Right lobe of liver (tissue), 6 donors: ENCODE data around the gene NUPR1. TPM values are rescaled to one million over a fixed set of nuclear protein-coding genes. Genes with fewer than 3 reads are reported as not detected.

Experiments
- ATAC-seq, 4 donors: fragments of 200-7000 bp; cut with Tn5 transposase; one replicate each; pipeline ENCODE4 v1.9.1; 2020; ENCODE audit warnings: mild to moderate bottlenecking in 4 of 4, moderate library complexity in 4 of 4
- DNase-seq, 3 donors: peaks; one replicate each; pipeline ENCODE4 v3.0.0-alpha.2; 2020
- H3K27ac ChIP-seq, 3 donors: fragments of 200-600 bp; one replicate each; pipeline ENCODE4 v1.8.0; 2022
- H3K27me3 ChIP-seq, 2 donors: fragments of 200-600 bp; one replicate each; pipeline ENCODE4 v1.8.0; 2022
- H3K36me3 ChIP-seq, 4 donors: fragments of 200-600 bp; sonication (generic) in 1 of 4; one replicate each; pipeline versions ENCODE4 v1.5.1 to v1.8.0; 2017 to 2022; ENCODE audit warnings: control low read depth in 1 of 4
- H3K4me1 ChIP-seq, 4 donors: fragments of 200-600 bp; sonication (generic) in 1 of 4; one replicate each; pipeline versions ENCODE4 v1.5.1 to v1.8.0; 2017 to 2022; ENCODE audit warnings: control low read depth in 1 of 4
- H3K4me3 ChIP-seq, 3 donors: fragments of 200-600 bp; one replicate each; pipeline ENCODE4 v1.8.0; 2022
- H3K9me3 ChIP-seq, 4 donors: fragments of 200-600 bp; sonication (generic) in 1 of 4; one replicate each; pipeline versions ENCODE4 v1.5.1 to v1.8.0; 2017 to 2022; ENCODE audit warnings: control low read depth in 1 of 4
- CTCF ChIP-seq, 4 donors: fragments of 200-600 bp in 3 of 4; fragments of 450-650 bp in 1 of 4; IDR thresholded peaks; one replicate each; pipeline versions ENCODE4 v1.5.1 to v1.8.0; 2016 to 2022; ENCODE audit warnings: antibody characterized with exemption in 4 of 4, mild to moderate bottlenecking in 2 of 4
- POLR2A ChIP-seq: fragments of 450-650 bp; IDR thresholded peaks from one replicate; pipeline ENCODE4 v1.6.1; 2017; ENCODE audit warnings: antibody characterized with exemption, mild to moderate bottlenecking
- WGBS: methylation state at CpG from one replicate; pipeline ENCODE4 v1.1.6; 2018; ENCODE audit warnings: low coverage, low lambda C conversion rate; ENCODE audit not compliant: insufficient coverage; ENCODE audit errors: missing lambda C conversion rate; 5-methylcytosine and 5-hydroxymethylcytosine counted together
- intact Hi-C, 2 donors: fragments of 100-400 bp; cut with DNase I; formaldehyde crosslinking; loops; one replicate each; pipeline versions ENCODE4 v1.11.2 to v1.14.1; 2022
- total RNA-seq, 6 experiments: library from RNA; depleted of rRNA in 2 of 6; stranded (reverse); fragments of >200 nt in 2 of 6; fragmentation: NEBNext Ultra II Directional in 3 of 6; extraction: Animal tissue kit (Norgen Biotek cat#: 25700) in 3 of 6; gene quantifications; one replicate each; pipeline versions ENCODE4 v1.1.0 to v1.2.4, GENCODE V29; 2016 to 2023
- donor health status: DM: no; HTN: yes; CAD: no.
- donor health status: DM: no; HTN: no; CAD: no.
- donor health status: DM: no; HTN: no; CAD: no.
- donor health status: DM: no; HTN: yes; CAD: no.
- donor health status: DM: no; HTN: yes; CAD: no.

The NUPR1 gene
- total RNA-seq, 6 experiments from 2014 or later, result 33.4 to 188 (median 80.7) TPM

GRCh38 chr16:28563218-28563617 lies 24.4 kb upstream of the NUPR1 start:
- no peak overlapping the region for H3K27ac ChIP-seq
- DNase-seq, result peak in 1 of 3 donors; percentile 57
- intact Hi-C loops, result no loop called here
- H3K27me3 ChIP-seq, result no peaks in the 10 kb centered on the region
- no peak overlapping the region for H3K4me3 ChIP-seq
- H3K36me3 ChIP-seq, result peaks cover 0 to 4% (median 0%) of the 10 kb centered on the region in 4 donors
- H3K9me3 ChIP-seq, result no peaks in the 10 kb centered on the region
- WGBS, result 69% methylated on average over 2 of the region's 6 CpGs
- ATAC-seq, result peak; percentile 84 to 93 (median 90)
- no peak for TF ChIP-seq POLR2A
- TF ChIP-seq CTCF (IDR thresholded peaks at IDR 0.05), result no peak
- peaks cover 0 to 5% (median 0%) of the 10 kb centered on the region in 4 donors for H3K4me1 ChIP-seq

- Histone ChIP-seq H3K27me3 (no peaks in the 10 kb centered on the region), H3K36me3 (peaks cover 0 to 10% (median 0%) of the 10 kb centered on the region in 4 donors), H3K4me1 (peaks cover 0 to 5% (median 0%) of the 10 kb centered on the region in 4 donors), H3K9me3 (no peaks in the 10 kb centered on the region), H3K27ac (no peak overlapping the region), H3K4me3 (no peak overlapping the region)
- no peak for ATAC-seq
- 100% methylated on average over 1 of the region's 4 CpGs for WGBS
- intact Hi-C loops, result no loop called here
- no peak for TF ChIP-seq CTCF (IDR thresholded peaks at IDR 0.05)
- TF ChIP-seq POLR2A, result no peak
- DNase-seq, result no peak
Measured at GRCh38 chr16:28562199-28562598, 23.4 kb upstream of the NUPR1 start.

- WGBS, result 53% methylated on average over 3 of the region's 7 CpGs
- TF ChIP-seq POLR2A, result no peak
- TF ChIP-seq CTCF (IDR thresholded peaks at IDR 0.05), result no peak
- ATAC-seq (no peak), DNase-seq (no peak)
- peaks cover 0 to 10% (median 0%) of the 10 kb centered on the region in 4 donors for H3K36me3 ChIP-seq
- no peak overlapping the region for H3K4me3 ChIP-seq
- H3K27ac ChIP-seq, result no peak overlapping the region
- intact Hi-C loops, result no loop called here
- no peaks in the 10 kb centered on the region for H3K27me3 ChIP-seq
- H3K9me3 ChIP-seq, result no peaks in the 10 kb centered on the region
- peaks cover 0 to 5% (median 0%) of the 10 kb centered on the region in 4 donors for H3K4me1 ChIP-seq
Measured at GRCh38 chr16:28561557-28562187, 22.9 kb upstream of the NUPR1 start.

GRCh38 chr16:28558456-28558855 lies 19.7 kb upstream of the NUPR1 start:
- H3K4me1 ChIP-seq, result peaks cover 0 to 12% (median 4%) of the 10 kb centered on the region in 4 donors
- no peak overlapping the region for H3K27ac ChIP-seq
- ATAC-seq (no peak), DNase-seq (no peak)
- 74% methylated on average over 3 of the region's 3 CpGs for WGBS
- H3K4me3 ChIP-seq, result no peak overlapping the region
- no peaks in the 10 kb centered on the region for H3K9me3 ChIP-seq
- intact Hi-C loops, result loop anchor here in 1 of 2 donors (10.0 kb wide), 1 partner anchor 64 kb away; the partner anchor contains the start of genes APOBR and CLN3
- H3K27me3 ChIP-seq, result no peaks in the 10 kb centered on the region
- TF ChIP-seq POLR2A (no peak), CTCF (IDR thresholded peaks at IDR 0.05) (no peak)
- peaks cover 0 to 10% (median 0%) of the 10 kb centered on the region in 4 donors for H3K36me3 ChIP-seq
